Ishikawa (cell line): ENCODE results near the gene TMEM263.

Experiments used
- CEBPB ChIP-seq: IDR thresholded peaks from 2 replicates; pipeline ENCODE4 v1.6.1; 2012
- CREB1 ChIP-seq: IDR thresholded peaks from 2 replicates; pipeline ENCODE4 v1.6.1; 2012; ENCODE audit warnings: low read depth
- EGR1 ChIP-seq: IDR thresholded peaks from 2 replicates; pipeline ENCODE4 v1.6.1; 2012
- EP300 ChIP-seq: IDR thresholded peaks from 2 replicates; pipeline ENCODE4 v1.6.1; 2012; ENCODE audit warnings: borderline replicate concordance
- FOXM1 ChIP-seq: IDR thresholded peaks from 2 replicates; pipeline ENCODE4 v1.6.1; 2012; ENCODE audit warnings: low read depth, borderline replicate concordance
- NFIC ChIP-seq: IDR thresholded peaks from 2 replicates; pipeline ENCODE4 v1.6.1; 2012
- RAD21 ChIP-seq: IDR thresholded peaks from 2 replicates; pipeline ENCODE4 v1.6.1; 2012; ENCODE audit warnings: low read depth
- TAF1 ChIP-seq: IDR thresholded peaks from 2 replicates; pipeline ENCODE4 v1.6.1; 2012; ENCODE audit warnings: low read depth, mild to moderate bottlenecking
- TCF12 ChIP-seq: IDR thresholded peaks from 2 replicates; pipeline ENCODE4 v1.6.1; 2012; ENCODE audit warnings: low read depth
- TEAD4 ChIP-seq: IDR thresholded peaks from 2 replicates; pipeline ENCODE4 v1.6.1; 2012
- USF1 ChIP-seq: IDR thresholded peaks from 2 replicates; pipeline ENCODE4 v1.6.1; 2012
- YY1 ChIP-seq: IDR thresholded peaks from 2 replicates; pipeline ENCODE4 v1.6.1; 2012; ENCODE audit warnings: low read depth
- ZBTB7A ChIP-seq: IDR thresholded peaks from 2 replicates; pipeline ENCODE4 v1.6.1; 2012; ENCODE audit warnings: low read depth
- TF ChIP-seq, protein P1 (sequence below): IDR thresholded peaks from 2 replicates; pipeline ENCODE4 v1.6.1; 2012; ENCODE audit warnings: low read depth, mild to moderate bottlenecking
- TF ChIP-seq, protein P2 (sequence below): IDR thresholded peaks from 2 replicates; pipeline ENCODE4 v1.6.1; 2012

Gene TMEM263

DNA sequence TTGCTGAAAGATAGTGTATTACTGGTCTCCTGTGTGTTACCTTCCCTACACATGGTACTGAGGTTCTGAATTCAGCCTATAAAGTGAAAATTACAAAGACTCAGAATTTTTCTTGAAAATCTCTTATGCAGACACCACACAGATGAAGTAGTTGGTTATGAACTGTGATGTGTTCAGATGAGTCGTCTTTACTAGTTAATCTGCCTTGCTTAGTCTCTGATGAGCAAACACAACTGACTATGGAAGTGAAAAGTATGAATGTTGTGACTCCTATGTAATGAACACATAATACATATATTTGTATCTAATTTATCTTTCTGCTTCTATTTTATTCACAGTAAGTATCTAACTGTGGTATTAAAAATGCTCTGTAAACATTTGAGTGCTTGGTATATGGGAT, 26.5 kb downstream of the TMEM263 start:
- TF ChIP-seq NFIC (no peak), TEAD4 (no peak), USF1 (no peak), EP300 (no peak), CEBPB (no peak), ZBTB7A (no peak), CREB1 (no peak), TCF12 (no peak), RAD21 (no peak), TAF1 (no peak), FOXM1 (no peak), EGR1 (no peak), YY1 (no peak)
- TF ChIP-seq, protein P1, sequence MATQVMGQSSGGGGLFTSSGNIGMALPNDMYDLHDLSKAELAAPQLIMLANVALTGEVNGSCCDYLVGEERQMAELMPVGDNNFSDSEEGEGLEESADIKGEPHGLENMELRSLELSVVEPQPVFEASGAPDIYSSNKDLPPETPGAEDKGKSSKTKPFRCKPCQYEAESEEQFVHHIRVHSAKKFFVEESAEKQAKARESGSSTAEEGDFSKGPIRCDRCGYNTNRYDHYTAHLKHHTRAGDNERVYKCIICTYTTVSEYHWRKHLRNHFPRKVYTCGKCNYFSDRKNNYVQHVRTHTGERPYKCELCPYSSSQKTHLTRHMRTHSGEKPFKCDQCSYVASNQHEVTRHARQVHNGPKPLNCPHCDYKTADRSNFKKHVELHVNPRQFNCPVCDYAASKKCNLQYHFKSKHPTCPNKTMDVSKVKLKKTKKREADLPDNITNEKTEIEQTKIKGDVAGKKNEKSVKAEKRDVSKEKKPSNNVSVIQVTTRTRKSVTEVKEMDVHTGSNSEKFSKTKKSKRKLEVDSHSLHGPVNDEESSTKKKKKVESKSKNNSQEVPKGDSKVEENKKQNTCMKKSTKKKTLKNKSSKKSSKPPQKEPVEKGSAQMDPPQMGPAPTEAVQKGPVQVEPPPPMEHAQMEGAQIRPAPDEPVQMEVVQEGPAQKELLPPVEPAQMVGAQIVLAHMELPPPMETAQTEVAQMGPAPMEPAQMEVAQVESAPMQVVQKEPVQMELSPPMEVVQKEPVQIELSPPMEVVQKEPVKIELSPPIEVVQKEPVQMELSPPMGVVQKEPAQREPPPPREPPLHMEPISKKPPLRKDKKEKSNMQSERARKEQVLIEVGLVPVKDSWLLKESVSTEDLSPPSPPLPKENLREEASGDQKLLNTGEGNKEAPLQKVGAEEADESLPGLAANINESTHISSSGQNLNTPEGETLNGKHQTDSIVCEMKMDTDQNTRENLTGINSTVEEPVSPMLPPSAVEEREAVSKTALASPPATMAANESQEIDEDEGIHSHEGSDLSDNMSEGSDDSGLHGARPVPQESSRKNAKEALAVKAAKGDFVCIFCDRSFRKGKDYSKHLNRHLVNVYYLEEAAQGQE: no peak
- TF ChIP-seq, protein P2, sequence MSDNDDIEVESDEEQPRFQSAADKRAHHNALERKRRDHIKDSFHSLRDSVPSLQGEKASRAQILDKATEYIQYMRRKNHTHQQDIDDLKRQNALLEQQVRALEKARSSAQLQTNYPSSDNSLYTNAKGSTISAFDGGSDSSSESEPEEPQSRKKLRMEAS: no peak

- TF ChIP-seq ZBTB7A (no peak), EGR1 (no peak), RAD21 (no peak), CREB1 (no peak), CEBPB (no peak), EP300 (no peak), FOXM1 (no peak), TEAD4 (no peak), YY1 (no peak), USF1 (no peak), TAF1 (no peak), TCF12 (no peak), NFIC (no peak)
- TF ChIP-seq, protein P2: no peak
- TF ChIP-seq, protein P1: no peak
These were observed 29.0 kb downstream of the TMEM263 start for GRCh38 chr12:106984588-106985137.

DNA sequence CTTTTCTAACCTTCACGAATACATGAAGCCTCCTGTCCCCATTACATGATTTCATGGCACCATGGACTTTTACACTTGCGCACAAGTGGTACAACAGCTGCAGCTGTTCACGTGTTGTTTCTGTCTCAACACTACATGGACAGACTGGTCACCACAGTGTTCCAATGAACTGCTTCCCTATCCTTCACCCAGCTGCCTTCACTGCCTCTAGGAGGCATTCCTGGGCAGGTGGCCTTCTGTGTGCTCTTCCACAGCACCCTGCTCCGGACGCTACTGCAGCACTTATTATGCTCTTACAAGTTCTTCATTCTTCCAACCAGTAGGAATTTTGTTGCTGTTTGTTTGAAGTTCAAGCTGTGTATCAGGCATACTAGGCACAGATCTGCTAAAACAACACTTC, 29.8 kb downstream of the TMEM263 start:
- TF ChIP-seq FOXM1: no peak
- no peak for TF ChIP-seq EGR1
- TF ChIP-seq YY1: no peak
- TF ChIP-seq USF1: no peak
- TF ChIP-seq RAD21: no peak
- TF ChIP-seq, protein P1: no peak
- TF ChIP-seq CREB1: no peak
- TF ChIP-seq ZBTB7A: no peak
- no peak for TF ChIP-seq EP300
- no peak for TF ChIP-seq TEAD4
- no peak for TF ChIP-seq TAF1
- no peak for TF ChIP-seq NFIC
- TF ChIP-seq, protein P2: no peak
- TF ChIP-seq TCF12: no peak
- TF ChIP-seq CEBPB: no peak

DNA sequence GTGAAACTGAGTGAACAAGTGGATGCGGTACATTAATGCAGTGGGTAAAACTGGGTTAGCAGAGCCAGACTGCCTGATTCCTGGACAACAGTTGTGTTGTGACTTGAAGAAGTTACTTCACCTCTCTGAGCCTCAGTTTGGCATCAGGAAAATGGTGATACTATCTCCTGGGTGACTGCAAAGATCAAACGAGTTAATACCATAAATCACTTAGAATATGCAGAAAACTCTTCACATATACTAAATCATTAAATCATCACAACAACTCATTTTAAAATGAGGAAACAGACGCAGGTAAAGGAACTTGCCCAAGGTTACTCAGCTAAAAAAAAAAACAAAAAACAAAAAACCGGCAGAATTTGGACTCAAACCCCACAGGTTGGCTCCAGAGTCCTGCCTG, 30.4 kb downstream of the TMEM263 start:
- TF ChIP-seq NFIC (no peak), YY1 (no peak), USF1 (no peak), CREB1 (no peak), RAD21 (no peak), EP300 (no peak)
- TF ChIP-seq, protein P2: no peak
- TF ChIP-seq, protein P1: no peak
